ENCODE results near the gene ULBP3.

- TF ChIP-seq EGR1 (IDR thresholded peaks at IDR 0.05) (no peak), CEBPB (IDR thresholded peaks at IDR 0.05) (no peak), FOXM1 (IDR thresholded peaks at IDR 0.05; ENCODE audit: borderline replicate concordance, low read depth) (no peak), EP300 (IDR thresholded peaks at IDR 0.05; ENCODE audit: borderline replicate concordance) (no peak), YY1 (IDR thresholded peaks at IDR 0.05; ENCODE audit: low read depth) (no peak), TEAD4 (IDR thresholded peaks at IDR 0.05) (no peak), TAF1 (IDR thresholded peaks at IDR 0.05; ENCODE audit: low read depth) (no peak), TCF12 (IDR thresholded peaks at IDR 0.05; ENCODE audit: low read depth) (no peak), REST (IDR thresholded peaks at IDR 0.05; ENCODE audit: low read depth) (no peak), NFIC (IDR thresholded peaks at IDR 0.05) (no peak)
Measured at GRCh38 chr6:150053450-150053849, 15.5 kb downstream of the ULBP3 start.

All from Ishikawa (cell line).